Jurkat, Clone E6-1 (cell line): ENCODE results near the gene RSRC1.

Source experiments
- DNase-seq: peaks from one replicate; pipeline ENCODE4 v3.0.0-alpha.2; 2011; ENCODE audit warnings: low read depth, low spot score
- H3K4me3 ChIP-seq: 2 replicates; pipeline ENCODE4 v1.5.1; 2011; ENCODE audit warnings: mild to moderate bottlenecking, low read length, control low read depth, moderate library complexity

RSRC1 gene

DNA sequence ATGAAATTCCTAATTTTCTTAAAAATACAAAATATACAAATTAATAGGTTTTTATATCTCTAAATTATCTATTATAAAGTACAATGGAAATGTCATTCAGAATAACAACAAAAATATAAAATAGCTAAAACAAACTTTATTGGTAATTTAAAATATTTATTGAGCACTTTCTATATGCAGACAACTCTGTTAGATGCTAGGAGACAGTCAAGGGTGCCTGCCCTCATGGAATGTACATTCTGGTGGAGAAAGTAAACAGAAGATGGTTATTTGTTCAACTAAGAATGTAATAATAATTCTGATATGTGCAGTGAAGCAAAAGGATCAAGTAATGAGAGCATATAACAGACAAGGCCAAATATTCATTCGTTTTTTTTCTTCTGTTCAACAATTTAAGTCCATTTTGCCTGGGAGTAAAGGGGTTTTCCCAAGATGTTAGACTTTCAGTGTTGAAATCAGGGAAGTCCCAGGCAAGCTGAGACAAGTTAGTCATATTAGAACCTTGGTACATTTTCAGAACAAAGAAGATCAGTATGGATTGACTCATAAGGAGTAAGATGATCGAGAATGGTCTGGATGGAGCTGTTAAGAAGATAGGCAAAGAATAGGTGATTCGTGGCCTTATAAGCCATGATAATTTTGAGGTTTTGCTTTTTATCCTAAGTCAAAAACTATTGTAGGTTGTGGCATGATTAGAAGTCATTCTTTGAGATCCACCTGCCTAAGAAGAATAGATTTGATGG is 310.9 kb downstream of the RSRC1 start:
- no peak overlapping the region for H3K4me3 ChIP-seq
- DNase-seq, result no peak

DNA sequence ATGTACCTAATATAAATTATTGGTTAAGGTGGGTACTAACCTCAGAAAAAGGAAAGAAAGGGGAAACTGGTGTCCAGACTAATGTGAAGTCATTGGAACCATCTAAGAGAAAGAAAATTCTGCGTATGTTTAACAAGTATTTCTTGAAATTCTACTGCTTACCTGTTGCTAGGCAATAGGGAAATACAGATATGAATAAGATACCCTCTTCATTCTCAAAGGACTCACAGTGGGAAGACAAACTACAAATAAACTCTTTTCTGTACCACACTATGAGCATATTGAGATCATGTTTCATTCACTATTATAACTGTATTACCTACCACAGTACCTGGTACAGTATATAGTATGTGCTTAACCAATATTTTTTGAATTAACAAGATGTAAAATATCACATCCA is 320.6 kb downstream of the RSRC1 start:
- DNase-seq, result no peak
- no peak overlapping the region for H3K4me3 ChIP-seq

DNA sequence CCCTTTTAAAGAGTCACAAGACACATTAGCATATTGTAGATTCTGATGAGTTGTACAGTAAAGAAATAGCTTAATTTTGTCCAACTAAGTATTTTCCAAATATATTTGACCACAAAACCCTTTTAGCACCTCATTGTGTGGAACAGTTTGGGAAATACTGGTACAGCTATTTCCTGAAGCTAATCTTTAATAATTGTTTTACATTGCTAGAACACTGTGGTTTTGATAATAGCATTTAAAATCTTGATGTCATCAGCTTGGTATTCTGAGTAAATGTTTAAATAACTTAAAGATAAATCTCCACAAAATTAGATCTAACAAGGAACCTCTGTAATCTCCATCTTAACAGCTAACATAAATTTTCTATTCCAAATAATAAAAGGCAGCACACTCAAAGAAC is 321.1 kb downstream of the RSRC1 start:
- no peak overlapping the region for H3K4me3 ChIP-seq
- DNase-seq, result no peak

DNA sequence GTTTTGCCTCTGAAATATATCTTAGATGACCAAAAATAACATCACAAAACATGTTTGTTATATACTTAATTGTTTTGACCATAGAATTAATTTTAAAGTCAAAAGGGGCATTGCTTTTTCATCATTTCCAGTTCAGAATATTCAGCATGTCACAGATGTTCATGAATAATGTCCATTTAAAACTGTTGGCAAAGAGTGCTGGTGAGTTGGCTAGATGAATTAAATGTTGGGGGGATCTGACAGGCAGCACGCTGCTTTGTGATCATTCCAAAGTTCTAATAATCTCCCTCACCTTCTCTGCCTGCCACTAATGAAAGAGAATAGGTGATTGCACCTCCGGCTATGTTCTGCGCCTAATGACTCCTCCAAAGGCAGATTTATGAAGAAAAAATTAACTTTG is 321.9 kb downstream of the RSRC1 start:
- H3K4me3 ChIP-seq, result no peak overlapping the region

DNA sequence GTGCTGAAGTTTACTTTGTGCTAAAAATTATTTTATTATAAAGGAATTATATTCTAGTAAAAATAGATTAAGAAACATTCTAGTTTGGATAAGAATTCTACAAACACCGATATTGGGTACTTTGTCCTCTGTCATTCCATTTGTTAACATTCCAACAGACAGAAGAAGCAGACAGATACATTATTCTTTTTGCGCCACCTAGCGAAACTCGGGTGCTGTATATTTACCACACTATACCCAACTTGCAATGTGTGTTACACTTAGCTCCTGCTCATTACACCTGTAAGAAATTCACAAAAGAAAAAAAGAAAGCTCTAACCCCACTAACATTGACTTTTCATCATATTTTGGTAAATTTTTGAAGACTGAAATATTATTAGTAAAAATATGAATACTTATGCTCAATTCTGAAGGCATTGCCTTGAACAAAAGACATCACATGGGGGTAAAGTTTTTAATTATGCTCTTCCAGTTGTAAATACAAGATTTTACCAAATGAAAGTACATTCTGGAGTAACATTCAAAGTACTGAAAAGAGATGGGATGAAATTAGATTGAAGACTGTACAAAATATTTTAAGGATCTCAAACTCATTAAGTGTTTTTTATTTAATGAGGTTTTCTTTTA is 324.6 kb downstream of the RSRC1 start:
- H3K4me3 ChIP-seq, result no peak overlapping the region
- peak; percentile 58 for DNase-seq

More for the DNA sequence above, 321.9 kb downstream of the RSRC1 start:
- DNase-seq, result no peak

DNA sequence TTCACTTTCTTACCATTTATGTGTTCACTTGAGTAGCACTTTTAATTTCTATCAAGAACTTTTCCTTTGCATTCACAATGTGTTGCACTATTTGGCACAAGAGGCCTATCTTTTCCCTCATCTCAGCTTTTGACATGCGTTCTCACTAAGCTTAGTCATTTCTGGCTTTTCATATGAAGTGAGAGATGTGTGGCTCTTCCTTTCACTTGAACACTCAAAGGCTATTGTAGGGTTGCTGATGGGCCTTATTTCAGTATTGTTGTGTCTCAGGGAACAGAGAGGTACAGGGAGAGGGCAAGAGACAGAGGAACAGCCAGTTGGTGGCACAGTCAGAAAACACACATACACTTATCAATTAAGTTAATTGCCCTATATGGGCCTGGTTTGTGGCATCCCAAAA is 333.7 kb downstream of the RSRC1 start:
- no peak overlapping the region for H3K4me3 ChIP-seq

DNA sequence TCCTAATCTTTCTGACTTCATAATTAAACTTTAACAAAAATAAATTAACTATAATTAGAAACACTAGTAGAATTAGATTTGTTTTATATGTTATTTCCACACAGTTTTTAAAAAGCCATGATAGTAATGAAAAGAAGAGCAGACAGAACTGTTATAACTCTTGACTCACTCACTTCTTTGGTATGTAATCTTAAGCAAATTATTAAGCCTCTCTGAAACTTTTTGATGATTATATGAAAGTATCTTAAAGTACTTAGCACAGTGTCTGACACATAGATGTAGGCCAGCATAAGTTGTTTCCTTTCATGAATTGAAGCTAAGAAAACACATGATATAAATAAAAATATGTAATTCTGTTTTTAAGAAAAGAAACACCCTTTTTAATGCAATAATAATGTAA is 337.5 kb downstream of the RSRC1 start:
- DNase-seq, result no peak
- no peak overlapping the region for H3K4me3 ChIP-seq

More for the DNA sequence above, 333.7 kb downstream of the RSRC1 start:
- DNase-seq, result no peak

DNA sequence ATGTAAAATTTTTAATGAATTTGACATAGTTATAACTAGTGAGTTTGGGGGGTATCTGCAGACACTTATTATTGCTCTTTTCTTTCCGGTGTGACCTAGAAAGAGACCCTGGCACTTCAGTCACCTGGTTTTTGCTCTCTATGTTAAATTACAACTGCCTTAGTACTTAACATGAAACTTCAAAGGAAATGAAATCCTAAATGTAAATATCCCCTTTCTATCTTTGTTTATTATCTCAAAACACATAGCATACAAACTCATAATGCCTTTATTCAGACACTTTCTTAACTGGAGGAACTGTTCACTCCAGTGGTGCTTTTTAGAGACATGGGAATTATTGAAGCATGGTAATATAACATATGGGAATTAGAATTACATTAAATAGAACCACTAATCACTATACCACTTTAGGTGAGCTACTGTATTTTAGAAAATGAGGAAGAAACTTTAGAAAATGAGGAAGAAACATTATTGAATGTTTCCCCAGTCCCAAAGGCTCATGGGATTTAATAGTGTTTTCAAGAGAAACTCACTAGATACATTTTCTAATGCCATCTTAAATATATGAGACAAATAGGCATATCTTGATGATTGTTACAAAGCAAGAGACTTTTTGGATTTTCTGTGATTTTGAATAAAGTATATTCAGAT is 341.6 kb downstream of the RSRC1 start:
- no peak for DNase-seq
- no peak overlapping the region for H3K4me3 ChIP-seq

DNA sequence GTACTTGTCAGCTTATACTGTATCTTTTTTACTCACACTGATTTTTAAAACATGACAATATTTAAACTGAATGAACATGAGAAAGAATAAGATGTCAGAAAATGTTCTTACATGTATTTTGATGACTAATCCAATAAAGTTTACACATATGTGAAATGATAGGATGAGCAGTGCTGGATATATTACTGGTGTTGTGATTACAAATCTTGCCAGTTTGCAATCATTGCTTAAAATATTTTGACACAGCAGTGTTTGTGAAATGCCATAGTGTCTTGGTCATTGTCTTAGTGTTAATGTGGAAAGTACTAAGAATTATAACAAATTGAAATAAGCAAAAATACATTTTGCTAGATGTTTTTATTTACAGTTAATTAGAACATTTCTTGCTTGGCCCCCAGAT is 342.4 kb downstream of the RSRC1 start:
- DNase-seq, result no peak

DNA sequence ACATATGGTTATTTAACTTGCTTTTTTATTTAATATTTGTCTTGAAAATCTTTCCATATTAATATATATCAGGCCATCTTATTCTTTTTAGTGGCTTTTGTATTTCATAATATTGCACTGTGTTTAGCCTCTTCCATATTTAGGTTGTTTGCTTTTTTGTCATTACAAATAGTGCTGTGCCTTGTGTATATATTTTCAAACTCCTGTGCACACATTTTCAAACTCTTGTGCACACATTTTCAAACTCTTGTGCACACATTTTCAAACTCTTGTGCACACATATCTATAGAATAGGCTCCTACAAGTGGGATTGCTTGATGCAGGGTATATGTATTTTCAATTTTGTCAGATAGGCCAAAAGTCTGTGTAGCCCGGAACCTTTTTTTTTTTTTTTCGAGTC is 343.1 kb downstream of the RSRC1 start:
- no peak overlapping the region for H3K4me3 ChIP-seq
- DNase-seq, result no peak

More for the DNA sequence above, 342.4 kb downstream of the RSRC1 start:
- H3K4me3 ChIP-seq, result no peak overlapping the region

DNA sequence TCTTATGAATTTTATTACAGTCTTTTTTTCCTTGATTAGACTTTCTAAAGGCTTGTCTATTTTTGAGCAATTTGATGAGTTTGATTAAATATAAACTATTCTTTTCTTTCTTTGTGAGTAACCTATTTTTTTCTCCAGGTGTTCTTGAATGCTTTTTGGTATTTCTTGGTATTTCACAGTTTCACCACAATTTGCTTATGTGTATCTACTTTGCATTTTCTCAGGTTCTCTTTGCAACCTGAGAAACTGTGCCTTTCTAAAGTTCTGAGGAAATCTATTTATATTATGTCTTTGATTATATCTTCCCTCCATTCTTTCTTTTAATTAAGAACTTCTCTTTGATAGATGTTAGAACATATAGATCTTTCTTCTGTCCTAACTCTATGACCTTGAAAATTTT is 344.0 kb downstream of the RSRC1 start:
- no peak overlapping the region for H3K4me3 ChIP-seq
- DNase-seq, result no peak

DNA sequence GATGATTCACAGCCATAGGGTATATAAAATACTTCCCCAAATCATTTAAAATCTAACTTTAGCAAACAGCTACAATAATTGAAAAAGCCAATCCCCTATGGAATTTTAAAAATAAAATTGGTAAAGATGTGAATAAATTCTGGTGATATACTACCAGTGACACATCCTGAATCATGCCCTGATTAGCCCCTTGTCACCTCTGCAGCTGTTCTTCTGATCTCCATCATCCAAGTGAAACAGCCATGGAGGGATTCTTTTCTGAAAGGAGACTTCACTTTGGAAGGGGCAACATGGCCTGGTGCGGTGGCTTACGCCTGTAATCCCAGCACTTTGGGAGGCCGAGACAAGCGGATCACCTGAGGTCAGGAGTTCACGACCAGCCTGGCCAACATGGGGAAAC is 345.5 kb downstream of the RSRC1 start:
- no peak for DNase-seq
- H3K4me3 ChIP-seq, result no peak overlapping the region

DNA sequence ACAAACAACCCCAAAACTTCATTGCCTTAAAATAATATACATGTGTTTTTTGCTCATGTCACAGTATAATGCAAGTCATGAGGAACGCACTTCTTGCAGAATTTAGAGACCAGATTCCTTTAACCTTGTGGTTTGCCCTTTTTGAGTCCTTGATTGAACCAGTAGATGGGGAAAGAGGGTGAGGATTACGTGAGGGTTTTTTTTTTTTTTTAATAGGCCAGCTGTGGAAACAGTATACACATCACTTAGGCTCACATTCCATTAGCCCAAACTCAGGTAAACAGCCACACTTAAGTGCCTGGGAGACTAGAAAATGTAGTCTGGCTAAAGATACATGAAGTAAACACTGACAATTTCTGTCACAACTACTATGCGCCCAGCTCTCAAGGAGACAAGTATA is 346.2 kb downstream of the RSRC1 start:
- no peak overlapping the region for H3K4me3 ChIP-seq
- DNase-seq, result no peak

DNA sequence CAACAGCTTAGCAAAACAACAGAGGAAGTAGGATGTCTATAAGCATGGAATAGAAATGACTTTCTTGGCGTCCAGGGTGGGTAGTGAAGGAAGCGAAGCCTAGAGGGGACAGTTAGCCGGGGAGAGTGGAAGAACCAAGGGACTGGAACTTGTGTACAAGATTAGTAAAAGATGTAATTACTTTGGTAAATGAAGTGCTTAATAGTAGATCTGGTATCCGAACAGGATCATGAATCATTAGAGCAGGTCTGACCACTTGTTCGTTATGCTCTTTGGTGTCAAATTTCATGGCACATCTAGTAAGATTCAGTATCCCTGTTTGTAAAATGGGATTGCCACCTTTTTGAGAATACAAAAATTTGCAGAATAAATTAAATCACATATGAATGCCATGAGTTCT is 348.6 kb downstream of the RSRC1 start:
- DNase-seq, result no peak

DNA sequence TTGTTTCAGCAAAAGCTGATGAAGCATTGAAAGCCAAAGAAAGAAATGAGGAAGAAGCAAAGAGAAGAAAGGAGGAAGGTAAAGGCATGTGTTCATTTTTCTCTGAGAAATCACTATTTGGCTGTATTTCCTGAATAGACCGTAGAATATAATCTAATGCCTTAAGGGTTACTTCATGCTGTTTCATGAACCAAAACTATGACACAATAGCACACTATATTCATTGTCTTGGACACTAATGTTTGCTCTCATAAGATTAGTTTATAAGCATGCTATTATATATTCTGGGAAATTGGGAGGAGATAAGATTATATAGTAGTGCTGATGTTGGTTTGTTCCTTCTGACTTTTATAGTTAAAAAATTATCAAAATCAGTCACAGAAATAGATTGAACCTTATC is 351.0 kb downstream of the RSRC1 start:
- H3K4me3 ChIP-seq, result no peak overlapping the region
- DNase-seq, result no peak

More for the DNA sequence above, 348.6 kb downstream of the RSRC1 start:
- H3K4me3 ChIP-seq, result no peak overlapping the region

DNA sequence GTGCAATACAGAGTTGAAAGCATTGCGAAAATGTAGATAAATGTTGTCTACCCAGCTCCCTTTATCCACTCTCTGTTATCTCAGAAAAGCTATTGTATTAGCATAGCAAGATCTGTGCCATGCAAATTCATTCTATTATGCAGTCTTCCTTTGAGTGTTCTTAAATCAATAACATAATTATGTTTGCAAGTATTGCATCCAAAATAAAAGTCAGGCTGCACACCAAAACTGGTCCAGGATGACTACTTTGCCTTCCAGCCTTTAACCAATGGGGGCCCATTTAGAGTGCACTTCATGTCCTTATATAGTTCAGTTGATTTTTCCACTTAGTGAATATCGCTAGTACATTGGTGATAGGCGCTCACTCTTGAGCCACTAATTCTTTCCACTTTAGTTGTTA is 353.7 kb downstream of the RSRC1 start:
- no peak for DNase-seq
- no peak overlapping the region for H3K4me3 ChIP-seq

DNA sequence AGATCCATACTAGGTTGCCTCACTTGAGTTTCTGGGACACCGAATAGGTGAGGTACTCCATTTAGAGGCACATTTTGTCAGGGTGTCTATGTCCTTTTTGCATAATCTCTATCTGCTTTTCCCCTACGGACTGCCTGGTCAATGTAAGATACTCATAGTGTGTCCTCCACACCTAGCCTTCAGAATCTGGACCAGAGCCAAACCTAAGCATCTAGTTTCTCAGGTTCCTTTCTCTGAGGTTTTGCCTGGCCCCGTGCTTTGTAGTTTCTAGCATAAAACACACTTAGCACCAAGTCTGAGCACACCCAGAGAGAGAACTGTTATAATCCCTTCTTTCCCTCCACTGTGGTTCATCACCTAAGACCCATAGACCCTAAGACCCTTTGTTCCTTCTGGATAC is 355.2 kb downstream of the RSRC1 start:
- H3K4me3 ChIP-seq, result no peak overlapping the region
- no peak for DNase-seq

DNA sequence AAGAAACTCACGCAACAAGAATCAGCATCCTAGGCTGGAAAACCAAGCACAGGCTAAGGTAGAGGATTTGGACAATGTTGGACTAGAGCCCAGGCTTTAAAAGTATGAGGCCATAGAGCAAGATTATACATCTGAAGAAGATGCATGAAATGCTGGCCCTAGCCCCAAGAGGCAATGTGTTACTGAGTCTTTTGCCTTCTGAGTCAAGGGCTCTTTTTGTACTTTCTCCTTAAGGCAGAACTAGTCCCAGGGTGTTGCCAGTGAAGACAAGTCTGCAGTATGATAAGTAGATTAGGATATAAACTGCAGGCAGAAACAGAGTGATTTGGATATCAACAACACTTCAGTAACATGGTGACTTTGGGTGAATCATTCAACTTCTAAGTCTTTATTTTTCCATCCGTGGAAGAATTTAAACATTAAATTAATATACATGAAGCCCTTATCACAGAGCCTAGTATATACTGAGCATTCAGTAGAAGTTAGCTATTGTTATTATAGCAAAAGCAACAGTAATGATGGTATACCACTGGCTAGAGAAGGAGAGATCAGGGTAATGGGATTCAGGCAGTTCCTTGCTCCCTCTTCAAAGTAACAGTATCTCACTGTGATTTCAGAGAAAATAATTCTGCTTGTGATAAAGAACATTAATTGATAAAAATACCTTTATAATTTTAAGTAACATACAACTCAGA is 361.2 kb downstream of the RSRC1 start:
- DNase-seq, result no peak
- no peak overlapping the region for H3K4me3 ChIP-seq

DNA sequence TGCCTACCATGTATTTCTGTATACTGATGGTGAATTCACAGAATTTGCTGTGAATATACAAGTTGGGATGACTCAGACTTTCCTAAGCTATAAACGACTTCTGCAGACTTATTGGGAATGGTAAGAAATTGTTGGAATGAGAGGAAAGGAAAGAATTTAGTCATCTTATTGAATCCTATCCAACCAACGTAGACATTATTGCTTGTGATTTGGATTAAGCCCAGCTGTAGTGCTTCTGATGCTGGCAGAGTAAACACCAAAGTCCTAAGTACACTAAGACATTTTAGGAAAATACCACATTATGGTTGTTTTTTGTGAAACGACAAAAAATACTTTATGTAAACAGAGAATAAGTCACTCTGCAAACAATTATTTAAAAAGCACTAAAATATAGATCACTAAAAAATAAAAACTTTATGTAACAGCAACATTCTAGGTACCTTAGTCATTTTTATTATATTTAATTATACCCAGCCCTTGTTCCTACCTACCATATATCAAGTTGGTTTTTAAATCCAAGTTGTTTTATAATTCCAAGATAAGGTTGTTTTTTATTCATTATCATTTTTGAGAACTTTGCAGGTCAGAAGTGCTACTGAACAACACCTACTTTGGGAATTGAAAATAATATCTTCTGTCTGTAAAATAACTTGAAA is 361.9 kb downstream of the RSRC1 start:
- no peak for DNase-seq
- H3K4me3 ChIP-seq, result no peak overlapping the region
